Thymus (tissue), 11 donors: Measurements from ENCODE around the gene TMED6. TPM values are rescaled to one million over a fixed set of nuclear protein-coding genes. Genes with fewer than 3 reads are reported as not detected.
A peak's percentile ranks its signal among the peaks of the same experiment; 100 is the strongest.

Experiments used
- DNase-seq, 9 donors: peaks; one replicate each; pipeline ENCODE4 v3.0.0-alpha.2; 2013; ENCODE audit warnings: low spot score in 9 of 9, low read depth in 6 of 9, missing footprints in 1 of 9
- H3K27ac ChIP-seq, 2 donors: one replicate each; pipeline ENCODE4 v1.5.1; 2013; ENCODE audit warnings: control low read depth in 1 of 2, low read depth in 1 of 2, low read length in 1 of 2, mild to moderate bottlenecking in 1 of 2, moderate library complexity in 1 of 2
- H3K27me3 ChIP-seq, 2 donors: one replicate each; pipeline ENCODE4 v1.5.1; 2013; ENCODE audit warnings: low read length in 1 of 2; ENCODE audit not compliant: control insufficient read depth in 2 of 2, insufficient read depth in 1 of 2
- H3K36me3 ChIP-seq, 2 donors: one replicate each; pipeline ENCODE4 v1.5.1; 2013; ENCODE audit warnings: low read length in 1 of 2, mild to moderate bottlenecking in 1 of 2, moderate library complexity in 1 of 2; ENCODE audit not compliant: control insufficient read depth in 2 of 2, insufficient read depth in 2 of 2
- H3K4me1 ChIP-seq, 2 donors: one replicate each; pipeline ENCODE4 v1.5.1; 2013; ENCODE audit warnings: low read length in 2 of 2; ENCODE audit not compliant: control insufficient read depth in 2 of 2, insufficient read depth in 2 of 2
- H3K4me3 ChIP-seq, 2 donors: one replicate each; pipeline ENCODE4 v1.5.1; 2013; ENCODE audit warnings: low read length in 2 of 2, control low read depth in 1 of 2, mild to moderate bottlenecking in 1 of 2
- H3K9me3 ChIP-seq, 2 donors: one replicate each; pipeline ENCODE4 v1.5.1; 2013; ENCODE audit warnings: low read length in 1 of 2, mild to moderate bottlenecking in 1 of 2; ENCODE audit not compliant: control insufficient read depth in 2 of 2, insufficient read depth in 1 of 2
- WGBS: extraction: QIAGEN DNeasy Blood & Tissue Kit; methylation state at CpG from one replicate; pipeline ENCODE4 v1.1.7; 2013; 5-methylcytosine and 5-hydroxymethylcytosine counted together
- polyA plus RNA-seq: library from polyadenylated mRNA; stranded (reverse); fragments of 200-250 nt; gene quantifications from one replicate; pipeline ENCODE4 v1.2.3, GENCODE V29; 2013
- total RNA-seq: library from RNA; stranded (reverse); fragments of 120-200 nt; gene quantifications from one replicate; pipeline ENCODE4 v1.2.4, GENCODE V29; 2013
- donor health status: healthy.

Gene TMED6
- total and polyA plus RNA-seq, 2 donors: 0.14 to 1.2 TPM

- WGBS: 98% methylated on average over 2 of the region's 2 CpGs
- Histone ChIP-seq H3K36me3 (peaks cover 30 to 59% of the 10 kb centered on the region in 2 donors), H3K27ac (no peak overlapping the region), H3K4me3 (no peak overlapping the region), H3K9me3 (no peaks in the 10 kb centered on the region), H3K27me3 (no peaks in the 10 kb centered on the region), H3K4me1 (peaks cover 4 to 14% of the 10 kb centered on the region in 2 donors)
- no peak for DNase-seq
These were observed 30.8 kb upstream of the TMED6 start for GRCh38 chr16:69382421-69382820.

- no peak for DNase-seq
- H3K36me3 ChIP-seq: peaks cover 30 to 59% of the 10 kb centered on the region in 2 donors
- peaks cover 4 to 13% of the 10 kb centered on the region in 2 donors for H3K4me1 ChIP-seq
- WGBS: 61% methylated on average over 2 of the region's 2 CpGs
- no peaks in the 10 kb centered on the region for H3K27me3 ChIP-seq
- H3K4me3 ChIP-seq: no peak overlapping the region
- H3K9me3 ChIP-seq: no peaks in the 10 kb centered on the region
- H3K27ac ChIP-seq: no peak overlapping the region
These were observed 29.6 kb upstream of the TMED6 start for GRCh38 chr16:69381231-69381630.

GRCh38 chr16:69378760-69379159 lies 27.2 kb upstream of the TMED6 start:
- H3K9me3 ChIP-seq: no peaks in the 10 kb centered on the region
- no peak overlapping the region for H3K27ac ChIP-seq
- H3K36me3 ChIP-seq: peaks cover 39 to 56% of the 10 kb centered on the region in 2 donors
- peaks cover 0 to 4% of the 10 kb centered on the region in 2 donors for H3K4me1 ChIP-seq
- 97% methylated on average over 1 of the region's 1 CpG for WGBS
- no peak for DNase-seq
- no peak overlapping the region for H3K4me3 ChIP-seq
- no peaks in the 10 kb centered on the region for H3K27me3 ChIP-seq

GRCh38 chr16:69378036-69378435 lies 26.4 kb upstream of the TMED6 start:
- no peaks in the 10 kb centered on the region for H3K9me3 ChIP-seq
- no peak for DNase-seq
- H3K27me3 ChIP-seq: no peaks in the 10 kb centered on the region
- peaks cover 0 to 4% of the 10 kb centered on the region in 2 donors for H3K4me1 ChIP-seq
- WGBS: 98% methylated on average over 1 of the region's 1 CpG
- H3K27ac ChIP-seq: no peak overlapping the region
- no peak overlapping the region for H3K4me3 ChIP-seq
- peaks cover 41 to 51% of the 10 kb centered on the region in 2 donors for H3K36me3 ChIP-seq

GRCh38 chr16:69376393-69377059 lies 24.9 kb upstream of the TMED6 start:
- WGBS: 99% methylated on average over 10 of the region's 10 CpGs
- no peaks in the 10 kb centered on the region for H3K9me3 ChIP-seq
- DNase-seq: no peak
- no peaks in the 10 kb centered on the region for H3K27me3 ChIP-seq
- H3K4me3 ChIP-seq: no peak overlapping the region
- H3K27ac ChIP-seq: no peak overlapping the region
- H3K36me3 ChIP-seq: peaks cover 34 to 48% of the 10 kb centered on the region in 2 donors
- peaks cover 0 to 1% of the 10 kb centered on the region in 2 donors for H3K4me1 ChIP-seq

GRCh38 chr16:69373019-69373418 lies 21.4 kb upstream of the TMED6 start:
- H3K27ac ChIP-seq: no peak overlapping the region
- H3K4me3 ChIP-seq: no peak overlapping the region
- no peak for DNase-seq
- peaks cover 0 to 3% of the 10 kb centered on the region in 2 donors for H3K4me1 ChIP-seq
- H3K36me3 ChIP-seq: peaks cover 34 to 52% of the 10 kb centered on the region in 2 donors
- WGBS: 91% methylated on average over 1 of the region's 1 CpG
- H3K27me3 ChIP-seq: no peaks in the 10 kb centered on the region
- H3K9me3 ChIP-seq: no peaks in the 10 kb centered on the region

GRCh38 chr16:69371564-69371963 lies 20.0 kb upstream of the TMED6 start:
- Histone ChIP-seq H3K4me1 (peaks cover 0 to 3% of the 10 kb centered on the region in 2 donors), H3K27ac (no peak overlapping the region), H3K27me3 (no peaks in the 10 kb centered on the region), H3K4me3 (no peak overlapping the region), H3K9me3 (no peaks in the 10 kb centered on the region), H3K36me3 (peaks cover 46 to 63% of the 10 kb centered on the region in 2 donors)
- peak in 2 of 9 donors; percentile 11 to 24 for DNase-seq
- WGBS: 72% methylated on average over 2 of the region's 2 CpGs

GRCh38 chr16:69368866-69369265 lies 17.3 kb upstream of the TMED6 start:
- Histone ChIP-seq H3K36me3 (peaks cover 60 to 82% of the 10 kb centered on the region in 2 donors), H3K27me3 (no peaks in the 10 kb centered on the region), H3K9me3 (no peaks in the 10 kb centered on the region), H3K27ac (no peak overlapping the region), H3K4me1 (peaks cover 0 to 3% of the 10 kb centered on the region in 2 donors), H3K4me3 (no peak overlapping the region)
- WGBS: 98% methylated on average over 4 of the region's 4 CpGs
- DNase-seq: no peak

- DNase-seq: no peak
- H3K27ac ChIP-seq: no peak overlapping the region
- 90% methylated on average over 7 of the region's 7 CpGs for WGBS
- peaks cover 65 to 89% of the 10 kb centered on the region in 2 donors for H3K36me3 ChIP-seq
- no peaks in the 10 kb centered on the region for H3K27me3 ChIP-seq
- peaks cover 0 to 3% of the 10 kb centered on the region in 2 donors for H3K4me1 ChIP-seq
- no peaks in the 10 kb centered on the region for H3K9me3 ChIP-seq
- H3K4me3 ChIP-seq: no peak overlapping the region
These were observed 16.4 kb upstream of the TMED6 start for GRCh38 chr16:69367980-69368379.
